H9 (cell line): ENCODE data around the gene PLCB1. TPM values are rescaled to one million over a fixed set of nuclear protein-coding genes. Genes with fewer than 3 reads are reported as not detected.

Experiments
- DNase-seq: peaks from one replicate; pipeline ENCODE4 v3.0.0-alpha.2; 2017
- H2AFZ ChIP-seq: one replicate; pipeline ENCODE4 v1.6.1; 2013; ENCODE audit warnings: mild to moderate bottlenecking, low read length, control low read depth, moderate library complexity
- H2AK5ac ChIP-seq: 2 replicates; pipeline ENCODE4 v1.6.1; 2013; ENCODE audit warnings: low read length, control low read depth, mixed read lengths; ENCODE audit not compliant: insufficient read length
- H2BK120ac ChIP-seq: one replicate; pipeline ENCODE4 v1.6.1; 2013; ENCODE audit warnings: low read depth, mild to moderate bottlenecking, low read length, control low read depth, inconsistent platforms; ENCODE audit not compliant: poor library complexity, severe bottlenecking
- H2BK12ac ChIP-seq: 2 replicates; pipeline ENCODE4 v1.6.1; 2013; ENCODE audit warnings: low read length, control low read depth, mixed read lengths, low read depth; ENCODE audit not compliant: insufficient read length
- H2BK15ac ChIP-seq: 2 replicates; pipeline ENCODE4 v1.6.1; 2013; ENCODE audit warnings: low read depth, low read length, control low read depth
- H2BK20ac ChIP-seq: one replicate; pipeline ENCODE4 v1.6.1; 2013; ENCODE audit warnings: low read depth, mild to moderate bottlenecking, low read length, control low read depth, inconsistent platforms; ENCODE audit not compliant: poor library complexity, severe bottlenecking
- H2BK5ac ChIP-seq: 2 replicates; pipeline ENCODE4 v1.6.1; 2013; ENCODE audit warnings: low read length, control low read depth, mixed read lengths; ENCODE audit not compliant: insufficient read length
- H3K14ac ChIP-seq: 2 replicates; pipeline ENCODE4 v1.6.1; 2013; ENCODE audit warnings: low read length, control low read depth; ENCODE audit not compliant: insufficient read depth
- H3K18ac ChIP-seq: 2 replicates; pipeline ENCODE4 v1.6.1; 2013; ENCODE audit warnings: low read depth, mild to moderate bottlenecking, mixed read lengths, low read length, control low read depth; ENCODE audit not compliant: insufficient read length
- H3K23ac ChIP-seq: 2 replicates; pipeline ENCODE4 v1.6.1; 2013; ENCODE audit warnings: low read length, control low read depth, mixed read lengths, low read depth; ENCODE audit not compliant: insufficient read length
- H3K23me2 ChIP-seq: 2 replicates; pipeline ENCODE4 v1.6.1; 2013; ENCODE audit warnings: low read depth, mild to moderate bottlenecking, mixed read lengths, low read length, control low read depth; ENCODE audit not compliant: insufficient read length, poor library complexity, severe bottlenecking
- H3K27ac ChIP-seq: 2 replicates; pipeline ENCODE4 v1.5.1; 2013; ENCODE audit warnings: low read length, control low read depth, mixed read lengths, low read depth; ENCODE audit not compliant: insufficient read length
- H3K27me3 ChIP-seq: 2 replicates; pipeline ENCODE4 v1.6.1; 2013; ENCODE audit warnings: low read length, control low read depth, inconsistent platforms; ENCODE audit not compliant: insufficient read depth
- H3K4ac ChIP-seq: 2 replicates; pipeline ENCODE4 v1.6.1; 2013; ENCODE audit warnings: low read depth, mild to moderate bottlenecking, control low read depth, inconsistent platforms, low read length, moderate library complexity
- H3K4me1 ChIP-seq: 2 replicates; pipeline ENCODE4 v1.6.1; 2013; ENCODE audit warnings: low read length, control low read depth, inconsistent platforms; ENCODE audit not compliant: insufficient read depth
- H3K4me2 ChIP-seq: 2 replicates; pipeline ENCODE4 v1.6.1; 2013; ENCODE audit warnings: low read length, control low read depth, mixed read lengths; ENCODE audit not compliant: insufficient read length, insufficient read depth
- H3K56ac ChIP-seq: 2 replicates; pipeline ENCODE4 v1.6.1; 2013; ENCODE audit warnings: low read depth, mild to moderate bottlenecking, mixed read lengths, low read length, control low read depth; ENCODE audit not compliant: insufficient read length
- H3K79me1 ChIP-seq: 2 replicates; pipeline ENCODE4 v1.6.1; 2013; ENCODE audit warnings: low read depth, mild to moderate bottlenecking, moderate library complexity, low read length, control low read depth, inconsistent platforms; ENCODE audit not compliant: insufficient read depth, poor library complexity, severe bottlenecking
- H3K79me2 ChIP-seq: 2 replicates; pipeline ENCODE4 v1.6.1; 2013; ENCODE audit warnings: low read length, control low read depth, inconsistent platforms; ENCODE audit not compliant: insufficient read depth
- H3K9ac ChIP-seq: 2 replicates; pipeline ENCODE4 v1.6.1; 2013; ENCODE audit warnings: low read length, control low read depth, mixed read lengths; ENCODE audit not compliant: insufficient read length; ENCODE audit errors: extremely low read depth
- H3K9me3 ChIP-seq: one replicate; pipeline ENCODE4 v1.6.1; 2013; ENCODE audit warnings: low read depth, low read length, inconsistent platforms; ENCODE audit not compliant: control insufficient read depth
- H3T11ph ChIP-seq: one replicate; pipeline ENCODE4 v1.6.1; 2013; ENCODE audit warnings: mild to moderate bottlenecking, low read length, control low read depth, inconsistent platforms
- H4K20me1 ChIP-seq: one replicate; pipeline ENCODE4 v1.6.1; 2013; ENCODE audit not compliant: control insufficient read depth, insufficient read length, insufficient read depth
- H4K5ac ChIP-seq: 2 replicates; pipeline ENCODE4 v1.6.1; 2013; ENCODE audit warnings: low read depth, mild to moderate bottlenecking, mixed read lengths, low read length, control low read depth; ENCODE audit not compliant: insufficient read length
- H4K8ac ChIP-seq: replicated peaks from 2 replicates; pipeline ENCODE4 v1.6.1; 2013; ENCODE audit warnings: low read length, control low read depth, mixed read lengths, low read depth; ENCODE audit not compliant: insufficient read length
- H4K91ac ChIP-seq: 2 replicates; pipeline ENCODE4 v1.6.1; 2013; ENCODE audit warnings: low read depth, mild to moderate bottlenecking, moderate library complexity, mixed read lengths, low read length, control low read depth; ENCODE audit not compliant: insufficient read length
- H3K27ac Mint-ChIP-seq, 3 experiments: 2 replicates in 2 of 3; 3 replicates in 1 of 3; pipeline ENCODE4 v1.8.0; 2020 to 2021; ENCODE audit warnings: mixed read lengths in 3 of 3, mild to moderate bottlenecking in 1 of 3, moderate library complexity in 1 of 3
- H3K27me3 Mint-ChIP-seq: 2 replicates; pipeline ENCODE4 v1.8.0; 2021; ENCODE audit warnings: low read depth, mild to moderate bottlenecking, moderate library complexity, mixed read lengths
- H3K36me3 Mint-ChIP-seq, 3 experiments: 2 replicates in 2 of 3; 3 replicates in 1 of 3; pipeline ENCODE4 v1.8.0; 2020 to 2021; ENCODE audit warnings: low read depth in 3 of 3, mixed read lengths in 3 of 3; ENCODE audit not compliant: insufficient read depth in 1 of 3
- H3K4me1 Mint-ChIP-seq, 2 experiments: 2 replicates each; pipeline ENCODE4 v1.8.0; 2020; ENCODE audit warnings: mixed read lengths in 2 of 2
- H3K4me3 Mint-ChIP-seq, 2 experiments: 2 replicates in 1 of 2; 3 replicates in 1 of 2; pipeline ENCODE4 v1.8.0; 2020 to 2021; ENCODE audit warnings: mild to moderate bottlenecking in 2 of 2, mixed read lengths in 2 of 2, moderate library complexity in 1 of 2
- H3K9me3 Mint-ChIP-seq, 2 experiments: 2 replicates in 1 of 2; 3 replicates in 1 of 2; pipeline ENCODE4 v1.8.0; 2020; ENCODE audit warnings: mild to moderate bottlenecking in 2 of 2, mixed read lengths in 2 of 2, moderate library complexity in 1 of 2
- CTCF ChIP-seq: fragments of 200-600 bp; sonication (generic); conservative IDR thresholded peaks from 3 replicates; pipeline ENCODE4 v1.8.0; 2021; ENCODE audit warnings: antibody characterized with exemption, mild to moderate bottlenecking
- WGBS: extraction: QIAGEN DNeasy Blood & Tissue Kit; methylation state at CpG from one replicate; pipeline ENCODE4 v1.1.7; 2013; ENCODE audit warnings: missing lambda C conversion rate, low lambda C conversion rate, mixed read lengths; ENCODE audit not compliant: insufficient read length; ENCODE audit errors: extremely low coverage; 5-methylcytosine and 5-hydroxymethylcytosine counted together
- total RNA-seq: library from RNA; stranded (reverse); gene quantifications from 2 replicates; pipeline ENCODE4 v1.2.1, GENCODE V29; 2021

The PLCB1 gene
- total RNA-seq, 1 experiment from 2014 or later = 11.5 TPM

- no peak overlapping the region for H3T11ph ChIP-seq
- TF ChIP-seq CTCF = no peak
- H3K4me1 ChIP-seq = no peaks in the 10 kb centered on the region
- H3K4ac ChIP-seq = no peak overlapping the region
- no peak overlapping the region for H3K56ac ChIP-seq
- no peak overlapping the region for H3K27ac ChIP-seq
- H4K91ac ChIP-seq = no peak overlapping the region
- no peak overlapping the region for H2BK5ac ChIP-seq
- no peaks in the 10 kb centered on the region for H3K23me2 ChIP-seq
- no peak overlapping the region for H3K9ac ChIP-seq
- WGBS = no CpG with 5 or more reads among the region's 5 CpGs
- no peak overlapping the region for H3K27ac Mint-ChIP-seq
- no peaks in the 10 kb centered on the region for H3K36me3 Mint-ChIP-seq
- H2AFZ ChIP-seq = no peak overlapping the region
- no peak overlapping the region for H4K5ac ChIP-seq
- no peak overlapping the region for H4K8ac ChIP-seq
- no peak overlapping the region for H2BK12ac ChIP-seq
- H3K4me3 Mint-ChIP-seq = no peak overlapping the region
- no peaks in the 10 kb centered on the region for H3K79me1 ChIP-seq
- H2BK120ac ChIP-seq = no peak overlapping the region
- no peaks in the 10 kb centered on the region for H3K9me3 ChIP-seq
- H3K27me3 Mint-ChIP-seq = no peaks in the 10 kb centered on the region
- H3K23ac ChIP-seq = no peak overlapping the region
- H3K9me3 Mint-ChIP-seq = no peaks in the 10 kb centered on the region
- H3K79me2 ChIP-seq = no peaks in the 10 kb centered on the region
- H3K4me1 Mint-ChIP-seq = peaks cover 4 to 6% of the 10 kb centered on the region in 2 experiments
- H3K14ac ChIP-seq = no peak overlapping the region
- H3K18ac ChIP-seq = no peak overlapping the region
- H3K4me2 ChIP-seq = no peak overlapping the region
- H3K27me3 ChIP-seq = no peaks in the 10 kb centered on the region
- no peak for DNase-seq
- H2BK20ac ChIP-seq = no peak overlapping the region
- H2BK15ac ChIP-seq = no peak overlapping the region
- H4K20me1 ChIP-seq = no peaks in the 10 kb centered on the region
- no peak overlapping the region for H2AK5ac ChIP-seq
Measured at GRCh38 chr20:8438748-8439147, 306.7 kb downstream of the PLCB1 start.
